Progenitor cell of endocrine pancreas (in vitro differentiated cells): ENCODE data around the gene UBR4. TPM values are rescaled to one million over a fixed set of nuclear protein-coding genes. Genes with fewer than 3 reads are reported as not detected.

Source experiments
- DNase-seq: peaks from one replicate; pipeline ENCODE4 v3.0.0; 2021; ENCODE audit warnings: low spot score; ENCODE audit not compliant: unreplicated experiment
- H3K27ac Mint-ChIP-seq: 2 replicates; pipeline ENCODE4 v1.8.0; 2021; ENCODE audit warnings: mild to moderate bottlenecking, moderate library complexity, mixed read lengths
- H3K27me3 Mint-ChIP-seq: 2 replicates; pipeline ENCODE4 v1.8.0; 2021; ENCODE audit warnings: mixed read lengths
- H3K36me3 Mint-ChIP-seq: 2 replicates; pipeline ENCODE4 v1.8.0; 2022; ENCODE audit warnings: mixed read lengths; ENCODE audit not compliant: insufficient read depth
- H3K4me1 Mint-ChIP-seq: 2 replicates; pipeline ENCODE4 v1.8.0; 2021; ENCODE audit warnings: low read depth, mixed read lengths
- H3K4me3 Mint-ChIP-seq: 2 replicates; pipeline ENCODE4 v1.8.0; 2021; ENCODE audit warnings: low read depth, mild to moderate bottlenecking, moderate library complexity, mixed read lengths
- H3K9me3 Mint-ChIP-seq: 2 replicates; pipeline ENCODE4 v1.8.0; 2021; ENCODE audit warnings: low read depth, mixed read lengths
- total RNA-seq: library from RNA; stranded (reverse); gene quantifications from 2 replicates; pipeline ENCODE4 v1.2.1, GENCODE V29; 2021
- TF ChIP-seq, protein P1 (sequence below): fragments of 200-600 bp; sonication (generic); IDR thresholded peaks from one replicate; pipeline ENCODE4 v1.5.0; 2021; ENCODE audit warnings: antibody characterized with exemption, mild to moderate bottlenecking; ENCODE audit not compliant: unreplicated experiment

Gene UBR4
- total RNA-seq, 1 donor from 2014 or later = 155 TPM

DNA sequence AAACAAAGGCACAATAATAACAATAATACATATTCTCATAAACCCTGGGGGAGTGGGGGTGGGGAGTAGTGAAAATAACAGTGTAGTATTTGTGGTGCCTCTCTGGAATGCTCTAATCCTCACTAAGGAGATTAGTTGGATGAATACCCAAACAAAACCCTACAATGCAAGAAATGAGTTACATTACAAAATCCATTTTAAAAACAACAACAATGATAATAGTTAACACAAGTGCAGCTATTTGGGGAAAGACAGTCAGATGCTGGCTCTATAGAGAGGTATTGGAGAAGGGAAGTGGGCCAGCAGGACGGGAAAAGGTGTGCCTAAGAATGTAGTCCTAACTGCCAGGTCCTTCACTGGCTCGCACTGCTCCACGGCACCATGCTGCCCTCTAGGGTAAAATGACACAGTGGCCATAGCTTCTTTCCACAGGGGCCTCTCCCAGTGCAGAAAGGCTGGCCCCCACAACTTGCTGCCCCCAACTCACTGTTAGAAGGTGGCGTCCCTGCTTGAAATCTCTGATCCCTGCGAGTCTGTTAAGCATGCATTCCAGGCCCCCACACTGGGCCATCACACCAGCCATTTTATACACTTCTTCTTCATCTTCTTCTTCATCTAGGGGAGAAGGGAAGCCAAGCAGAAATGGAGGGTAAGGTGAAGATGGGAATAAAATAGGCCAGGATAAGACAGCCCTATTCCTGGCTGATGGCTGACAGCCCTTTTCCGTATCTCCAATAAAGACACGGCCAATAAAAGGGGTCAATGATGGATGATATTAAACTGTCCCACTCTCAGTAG is 113.8 kb downstream of the UBR4 start:
- Mint-ChIP-seq H3K4me1 (no peaks in the 10 kb centered on the region), H3K27me3 (no peaks in the 10 kb centered on the region), H3K36me3 (peaks cover 20% of the 10 kb centered on the region), H3K27ac (no peak overlapping the region), H3K4me3 (no peak overlapping the region), H3K9me3 (no peaks in the 10 kb centered on the region)
- DNase-seq = peak; percentile 28
- TF ChIP-seq, protein P1, sequence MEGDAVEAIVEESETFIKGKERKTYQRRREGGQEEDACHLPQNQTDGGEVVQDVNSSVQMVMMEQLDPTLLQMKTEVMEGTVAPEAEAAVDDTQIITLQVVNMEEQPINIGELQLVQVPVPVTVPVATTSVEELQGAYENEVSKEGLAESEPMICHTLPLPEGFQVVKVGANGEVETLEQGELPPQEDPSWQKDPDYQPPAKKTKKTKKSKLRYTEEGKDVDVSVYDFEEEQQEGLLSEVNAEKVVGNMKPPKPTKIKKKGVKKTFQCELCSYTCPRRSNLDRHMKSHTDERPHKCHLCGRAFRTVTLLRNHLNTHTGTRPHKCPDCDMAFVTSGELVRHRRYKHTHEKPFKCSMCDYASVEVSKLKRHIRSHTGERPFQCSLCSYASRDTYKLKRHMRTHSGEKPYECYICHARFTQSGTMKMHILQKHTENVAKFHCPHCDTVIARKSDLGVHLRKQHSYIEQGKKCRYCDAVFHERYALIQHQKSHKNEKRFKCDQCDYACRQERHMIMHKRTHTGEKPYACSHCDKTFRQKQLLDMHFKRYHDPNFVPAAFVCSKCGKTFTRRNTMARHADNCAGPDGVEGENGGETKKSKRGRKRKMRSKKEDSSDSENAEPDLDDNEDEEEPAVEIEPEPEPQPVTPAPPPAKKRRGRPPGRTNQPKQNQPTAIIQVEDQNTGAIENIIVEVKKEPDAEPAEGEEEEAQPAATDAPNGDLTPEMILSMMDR = peak; percentile 64

DNA sequence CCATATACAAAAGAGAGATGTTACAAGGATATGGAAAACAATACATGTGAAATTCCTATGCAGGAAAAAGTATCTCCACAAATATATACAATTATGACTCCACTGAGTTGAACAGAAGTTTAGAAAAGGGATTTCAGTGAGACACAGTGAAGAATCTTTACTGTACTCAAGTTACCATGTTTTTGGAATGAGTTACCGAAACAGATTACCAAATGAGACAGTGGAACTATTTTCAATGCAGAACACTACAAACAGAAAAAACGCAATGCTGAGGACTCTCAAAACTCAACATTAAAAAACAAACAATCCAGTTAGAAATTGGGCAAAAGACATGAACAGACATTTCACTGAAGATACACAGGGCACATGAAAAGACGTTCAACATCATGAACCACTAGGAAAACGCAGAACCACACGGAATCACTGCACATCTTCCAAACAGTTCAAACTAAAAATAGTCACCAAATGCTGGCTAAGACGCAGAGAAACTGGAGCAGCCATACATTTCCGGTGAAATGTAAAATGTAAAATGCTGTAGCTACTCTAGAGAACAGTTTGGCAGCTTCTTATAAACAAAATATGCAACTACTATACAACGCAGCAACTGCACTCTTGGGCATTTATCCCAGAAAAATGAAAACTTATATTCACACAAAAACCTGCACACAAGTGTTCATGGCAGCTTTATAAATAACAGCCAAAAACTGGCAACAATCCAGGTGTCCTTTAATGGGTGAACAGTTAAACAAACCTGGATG is 118.7 kb downstream of the UBR4 start:
- no peak for DNase-seq
- H3K9me3 Mint-ChIP-seq = no peaks in the 10 kb centered on the region
- no peak overlapping the region for H3K4me3 Mint-ChIP-seq
- no peak overlapping the region for H3K27ac Mint-ChIP-seq
- no peaks in the 10 kb centered on the region for H3K27me3 Mint-ChIP-seq
- no peaks in the 10 kb centered on the region for H3K4me1 Mint-ChIP-seq
- peaks cover 31% of the 10 kb centered on the region for H3K36me3 Mint-ChIP-seq
- TF ChIP-seq, protein P1 = no peak

DNA sequence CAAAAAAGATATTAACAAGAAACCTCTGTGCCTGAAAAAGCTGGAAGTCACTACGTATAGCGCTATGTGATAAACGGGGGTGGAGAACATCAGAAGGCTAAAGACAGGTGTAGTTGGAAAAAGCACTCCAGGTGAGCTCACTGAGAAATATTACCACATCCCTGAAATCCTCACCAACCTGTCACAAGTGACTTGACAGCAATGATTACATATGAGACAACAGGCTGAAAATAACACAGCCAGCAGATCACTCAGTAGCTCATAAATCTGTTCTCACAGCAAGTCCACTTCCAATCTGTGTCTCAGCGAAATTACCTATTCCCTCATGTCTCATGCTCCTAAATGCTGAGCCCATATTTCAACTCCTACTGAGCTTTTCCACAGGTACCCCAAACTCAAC is 120.5 kb downstream of the UBR4 start:
- Mint-ChIP-seq H3K4me3 (no peak overlapping the region), H3K27me3 (no peaks in the 10 kb centered on the region), H3K9me3 (no peaks in the 10 kb centered on the region), H3K27ac (no peak overlapping the region), H3K4me1 (no peaks in the 10 kb centered on the region), H3K36me3 (peaks cover 31% of the 10 kb centered on the region)
- DNase-seq = no peak
- TF ChIP-seq, protein P1 = no peak

DNA sequence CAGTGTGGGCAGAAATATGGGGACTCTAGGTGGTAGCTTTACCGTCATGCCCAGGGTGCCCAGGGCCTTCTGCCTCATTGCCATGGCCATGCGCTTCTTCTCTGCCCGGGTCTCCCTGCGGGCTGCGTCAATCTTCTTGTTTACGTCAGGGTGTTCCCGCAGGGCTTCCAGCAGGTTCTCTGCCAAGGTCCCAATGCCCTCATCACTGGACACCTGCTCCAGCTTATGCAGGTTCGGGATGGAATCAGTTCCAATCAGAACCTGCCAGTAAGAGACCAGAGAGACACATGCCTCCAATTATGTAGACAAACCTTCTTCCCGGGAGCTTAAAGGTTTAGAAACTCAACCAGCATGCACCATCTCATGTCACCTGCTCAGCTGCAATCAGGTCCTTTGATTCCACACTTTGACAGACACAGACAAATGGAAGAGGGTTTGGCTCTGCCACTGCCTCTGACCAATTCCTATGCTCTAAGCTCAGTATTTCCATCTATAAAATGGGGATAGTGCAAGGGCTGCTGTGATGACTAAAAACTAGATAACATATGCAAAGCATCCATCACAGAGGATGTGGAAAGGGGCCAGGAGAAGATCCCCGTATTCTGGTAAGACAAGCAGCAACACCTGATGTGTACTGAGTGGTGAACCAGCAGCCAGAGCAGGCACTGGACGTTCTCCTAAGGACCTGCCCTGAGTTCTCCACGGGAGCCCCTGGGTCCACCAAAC is 121.2 kb downstream of the UBR4 start:
- TF ChIP-seq, protein P1 = no peak
- no peak overlapping the region for H3K4me3 Mint-ChIP-seq
- no peaks in the 10 kb centered on the region for H3K4me1 Mint-ChIP-seq
- peaks cover 36% of the 10 kb centered on the region for H3K36me3 Mint-ChIP-seq
- H3K9me3 Mint-ChIP-seq = no peaks in the 10 kb centered on the region
- H3K27me3 Mint-ChIP-seq = no peaks in the 10 kb centered on the region
- H3K27ac Mint-ChIP-seq = peak overlapping the region; percentile 35
- no peak for DNase-seq
